HT1080 (cell line): ENCODE data around the gene MAFG. TPM values are rescaled to one million over a fixed set of nuclear protein-coding genes. Genes with fewer than 3 reads are reported as not detected.
A peak's percentile ranks its signal among the peaks of the same experiment; 100 is the strongest.
"Not testable (repeated sequence)": the region's sequence is repeated elsewhere in the genome, so short reads cannot be mapped to it uniquely, and the experiment has no call there.

Experiments
- DNase-seq: peaks from one replicate; pipeline ENCODE4 v3.0.0-alpha.2; 2015; ENCODE audit warnings: low read depth
- total RNA-seq: library from RNA; depleted of rRNA; stranded (reverse); fragments of >200 nt; shearing (Covaris generic); gene quantifications from 2 replicates; pipeline ENCODE4 v1.2.3, GENCODE V29; 2014

MAFG gene
- total RNA-seq, 1 experiment from 2014 or later: 21.1 TPM

DNA sequence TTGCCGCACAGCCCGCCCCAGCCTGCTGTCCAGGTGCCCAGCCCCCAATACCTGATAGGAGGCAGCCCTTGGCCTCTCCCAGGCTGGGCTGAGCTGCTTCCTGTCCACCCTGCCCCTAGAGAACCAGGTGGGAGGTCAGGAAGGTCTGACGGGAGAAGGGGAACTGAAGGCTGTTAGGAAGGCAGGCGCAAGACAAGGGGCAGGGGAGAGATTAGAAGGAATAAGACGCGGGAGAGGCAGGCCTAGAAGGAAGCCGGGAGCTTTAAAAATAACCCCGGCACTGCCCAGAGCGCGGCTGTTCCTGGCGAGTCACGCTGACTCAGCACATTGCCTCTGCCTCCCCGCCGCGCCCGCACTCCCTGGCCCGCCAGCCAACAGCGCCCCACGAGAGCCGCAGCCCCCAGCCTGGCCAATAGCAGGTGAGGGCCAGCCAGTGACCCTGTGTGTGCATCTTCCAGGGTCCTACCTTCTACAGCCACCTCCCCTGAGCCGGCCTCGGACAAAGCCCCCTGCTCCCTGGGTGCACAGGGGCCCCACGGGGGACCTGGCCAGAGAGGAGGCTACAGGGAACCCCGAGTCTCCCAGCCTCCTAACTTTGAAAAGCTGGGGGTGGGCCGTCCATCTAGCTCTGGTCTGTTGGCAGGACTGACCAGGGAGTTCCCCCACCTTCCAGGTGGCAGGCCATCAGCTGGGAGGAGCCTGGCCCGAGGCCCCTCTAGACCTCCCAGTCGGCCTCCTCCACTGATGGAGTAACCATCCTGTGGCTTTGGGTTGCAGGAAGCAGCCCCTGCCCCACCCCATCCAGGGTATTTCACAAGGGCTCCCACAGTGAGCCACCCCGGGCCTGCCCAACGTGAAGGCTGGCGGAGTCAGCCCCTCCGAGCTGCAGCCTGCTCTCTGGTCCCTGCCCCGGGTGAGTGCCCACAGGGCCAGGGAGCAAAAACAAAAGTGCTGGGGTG is 4.0 kb downstream of the MAFG start:
- peak; percentile 82 for DNase-seq

- DNase-seq: no peak
Measured at GRCh38 chr17:81922566-81923301, 4.8 kb downstream of the MAFG start.

GRCh38 chr17:81921996-81922565 is 5.5 kb downstream of the MAFG start:
- no peak for DNase-seq

DNA sequence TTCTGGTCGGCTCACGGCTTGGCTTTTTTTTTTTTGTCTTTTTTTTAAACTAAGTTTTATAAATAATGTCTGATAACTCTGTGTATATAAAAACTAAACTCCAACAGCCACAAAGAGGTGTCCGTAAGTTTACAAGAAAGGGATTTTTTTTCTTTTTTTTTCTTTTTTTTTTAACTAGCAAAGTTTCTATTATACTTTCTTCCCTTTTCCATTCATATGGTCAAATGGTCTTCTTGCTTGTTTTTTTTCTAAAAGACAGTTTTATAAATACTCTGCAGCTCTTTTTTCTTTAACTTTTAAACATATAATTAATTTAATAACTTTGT is 6.0 kb downstream of the MAFG start:
- DNase-seq: no peak

GRCh38 chr17:81920612-81921536 is 6.7 kb downstream of the MAFG start:
- no peak for DNase-seq

DNA sequence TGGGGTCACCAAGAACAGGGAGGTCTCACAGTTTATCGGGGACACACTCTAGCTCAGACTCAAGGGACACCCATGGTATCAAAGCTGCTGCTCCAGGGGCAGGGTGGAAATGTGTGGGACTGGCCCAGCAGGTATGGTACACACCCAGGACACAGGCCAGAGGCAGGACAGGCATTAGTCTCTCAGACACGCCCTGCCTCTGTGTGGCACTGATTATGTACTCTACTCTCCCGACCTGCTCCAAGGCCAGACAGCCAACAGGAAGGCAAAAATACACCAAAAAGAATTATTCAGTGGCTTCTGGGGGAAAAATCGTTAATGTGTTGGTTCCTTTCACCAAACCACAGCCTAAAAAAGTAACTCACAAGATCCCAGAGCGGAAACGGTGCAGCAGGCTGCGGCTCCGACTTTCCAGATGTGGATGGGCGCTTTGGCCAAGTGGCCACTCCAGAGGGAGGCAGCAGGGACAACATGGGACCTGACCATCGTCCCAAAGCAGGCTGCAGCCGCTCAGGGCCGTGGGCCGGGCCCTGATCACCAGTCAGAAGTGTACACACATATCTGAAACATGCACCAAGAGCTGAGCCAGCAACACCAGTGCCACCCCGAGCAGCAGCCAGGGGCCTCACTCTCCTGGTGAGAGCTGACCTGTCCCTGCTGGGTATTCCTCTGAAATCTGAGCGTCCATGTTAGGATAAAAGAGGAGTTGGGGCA is 8.5 kb downstream of the MAFG start:
- DNase-seq: no peak

- not testable (repeated sequence) for DNase-seq
Measured at GRCh38 chr17:81918333-81918669, 9.2 kb downstream of the MAFG start.

GRCh38 chr17:81917565-81918332 is 9.8 kb downstream of the MAFG start, which contains the start of gene SIRT7:
Gene SIRT7 (minus strand): TSS chr17:81918176. CDS start chr17:81918131, 45 bp downstream.
- DNase-seq: peak; percentile 49

GRCh38 chr17:81916234-81917001 is 11.1 kb downstream of the MAFG start:
- peak; percentile 73 for DNase-seq

DNA sequence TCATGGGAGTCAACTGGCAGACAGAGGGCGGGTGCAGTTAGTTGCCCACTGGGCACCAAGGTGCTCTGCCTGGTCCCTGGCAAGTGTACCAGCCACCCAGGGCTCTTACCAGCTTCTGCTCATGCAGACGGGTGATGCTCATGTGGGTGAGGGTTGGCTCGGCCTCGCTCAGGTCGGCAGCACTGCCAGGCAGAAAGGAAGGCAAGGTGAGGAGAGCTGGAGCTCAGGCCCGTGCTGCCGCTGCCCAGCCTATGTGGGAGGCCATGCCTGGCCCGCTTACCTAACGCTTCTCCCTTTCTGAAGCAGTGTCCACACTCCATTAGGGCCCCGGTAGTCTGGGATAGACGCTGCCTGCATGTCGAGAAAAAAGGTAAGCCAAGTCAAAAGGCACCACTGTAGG is 12.2 kb downstream of the MAFG start:
- no peak for DNase-seq

DNA sequence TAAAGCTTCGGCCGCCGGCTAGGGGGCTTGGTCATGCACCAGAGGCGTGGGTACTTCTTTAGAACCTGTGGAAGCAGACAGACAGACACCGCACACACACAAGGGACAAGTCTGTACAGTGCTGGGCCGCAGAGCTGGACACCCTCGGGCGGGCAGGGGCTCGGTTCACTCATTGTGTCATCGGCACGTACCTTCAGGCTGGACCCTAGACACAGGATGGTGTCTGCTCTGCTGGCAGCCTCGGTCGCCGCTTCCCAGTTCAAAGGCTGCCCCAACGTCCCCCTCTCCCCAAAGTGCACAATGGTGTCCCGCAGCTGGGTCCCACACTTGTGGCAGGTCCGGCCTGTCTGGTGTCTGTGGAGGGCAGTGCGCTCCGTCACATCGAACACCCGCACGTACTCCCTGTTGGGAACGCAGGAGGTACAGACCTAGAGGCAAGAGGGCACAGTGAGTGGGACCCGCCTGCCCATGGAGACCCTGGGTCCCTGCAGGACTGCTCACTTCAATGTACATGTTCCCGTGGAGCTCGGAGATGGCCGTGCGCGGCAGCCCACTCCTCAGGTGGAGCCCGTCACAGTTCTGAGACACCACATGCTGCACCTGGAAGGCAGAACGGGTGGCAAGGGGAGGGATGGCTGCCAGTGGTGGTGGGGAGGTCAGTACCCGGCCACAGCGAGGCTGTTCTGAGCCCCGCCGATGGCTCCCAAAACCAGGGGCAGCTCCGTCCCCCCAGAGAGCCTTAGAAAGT is 13.3 kb downstream of the MAFG start:
- DNase-seq: no peak

GRCh38 chr17:81913394-81914102 is 14.0 kb downstream of the MAFG start:
- no peak for DNase-seq

GRCh38 chr17:81912441-81913309 is 14.9 kb downstream of the MAFG start:
- DNase-seq: no peak

DNA sequence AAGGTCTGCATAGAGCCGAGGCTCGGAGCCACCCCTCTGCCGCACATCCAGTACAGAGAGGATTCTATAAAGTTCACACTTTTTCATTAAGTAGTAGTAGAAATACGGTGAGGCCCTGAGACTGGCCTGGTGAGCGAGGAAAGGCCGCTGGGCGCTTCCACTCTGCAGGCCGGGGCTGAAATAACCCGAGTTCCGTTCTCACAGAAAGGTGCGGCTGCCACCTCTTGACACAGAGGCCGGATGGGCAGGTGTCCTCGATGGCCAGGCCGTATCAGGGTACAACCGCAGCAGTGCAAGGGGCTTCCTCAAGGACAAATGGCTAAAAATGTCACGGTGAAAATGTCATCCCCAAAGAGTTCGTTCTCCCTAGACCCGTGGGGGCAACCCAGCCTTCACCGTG is 15.6 kb downstream of the MAFG start:
- no peak for DNase-seq

DNA sequence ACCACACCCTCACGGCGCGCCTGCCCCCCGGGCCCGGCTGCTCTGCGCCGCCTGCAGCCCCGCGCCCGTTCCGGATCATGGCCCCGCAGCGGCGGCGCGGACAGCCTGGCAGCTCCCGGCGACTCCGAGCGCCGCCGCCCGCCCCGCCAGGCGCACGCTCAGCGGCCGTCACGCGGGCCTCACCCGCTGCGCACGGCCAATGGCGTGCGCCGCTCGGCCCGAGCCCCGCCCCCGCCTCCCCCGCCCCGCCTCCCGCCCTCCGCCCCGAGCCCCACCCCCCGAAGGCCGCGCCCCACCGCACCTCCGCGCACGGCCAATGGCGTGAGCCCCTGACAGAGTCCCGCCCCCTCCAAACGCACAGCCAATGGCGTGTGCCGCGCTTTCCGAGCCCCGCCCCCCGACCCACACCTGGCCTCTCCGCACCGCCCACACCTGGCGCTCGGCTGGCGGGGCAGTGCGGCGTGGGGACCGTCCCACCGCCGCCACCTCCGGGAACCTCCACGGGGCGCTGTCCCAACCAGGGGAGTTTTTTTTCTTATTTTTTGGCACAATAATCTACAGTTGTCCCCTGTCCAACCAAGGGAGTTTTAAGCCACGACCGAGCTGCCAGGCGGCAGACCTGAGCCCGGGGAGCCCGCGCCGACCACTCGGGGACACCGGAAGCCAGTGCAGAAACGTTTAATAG is 16.1 kb downstream of the MAFG start, which contains the start of gene PCYT2:
PCYT2 (minus strand) TSS at position 123 of the 685 bp plus-strand sequence; CDS start at position 79, 44 bp downstream.
- peak; percentile 26 for DNase-seq

- DNase-seq: no peak
Measured at GRCh38 chr17:81910840-81911276, 16.7 kb downstream of the MAFG start.
